GM18505 (cell line): Measurements from ENCODE around the gene TP53INP2.

Source experiments
- ATAC-seq: cut with Tn5 transposase; IDR thresholded peaks from one replicate; pipeline ENCODE4 v1.9.1; 2021; ENCODE audit not compliant: unreplicated experiment
- POLR2A ChIP-seq: IDR thresholded peaks from 4 replicates; pipeline ENCODE4 v1.6.1; 2011; ENCODE audit warnings: borderline replicate concordance; ENCODE audit not compliant: insufficient read depth, insufficient read length; ENCODE audit errors: extremely low read depth

Gene TP53INP2

DNA sequence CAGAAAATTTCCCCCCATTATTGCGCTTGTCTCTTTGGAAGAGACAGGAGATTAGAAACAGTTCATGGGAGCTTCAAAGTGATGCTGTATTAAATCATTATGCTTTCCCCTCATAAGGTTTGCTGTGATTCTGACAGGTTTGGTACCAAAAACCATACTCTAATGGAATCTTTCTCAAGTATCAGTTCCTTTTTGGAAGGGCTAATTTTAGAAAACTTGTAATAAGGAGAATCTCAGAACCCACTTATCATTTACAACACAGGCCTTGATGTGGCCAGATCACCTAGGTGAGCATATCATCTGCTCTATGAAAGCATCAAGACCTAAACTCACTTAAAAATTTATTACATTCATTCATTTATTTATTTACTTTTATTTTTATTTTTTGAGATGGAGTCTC, 51.2 kb downstream of the TP53INP2 start:
- no peak for TF ChIP-seq POLR2A
- no peak for ATAC-seq

- no peak for TF ChIP-seq POLR2A
- no peak for ATAC-seq
These were observed 57.9 kb downstream of the TP53INP2 start for GRCh38 chr20:34762031-34762555.
